Measurements from ENCODE around the gene XRCC4. TPM values are rescaled to one million over a fixed set of nuclear protein-coding genes. Genes with fewer than 3 reads are reported as not detected.

Gene XRCC4
- polyA plus RNA-seq, 2 donors, result 2.7 to 5.1 TPM

DNA sequence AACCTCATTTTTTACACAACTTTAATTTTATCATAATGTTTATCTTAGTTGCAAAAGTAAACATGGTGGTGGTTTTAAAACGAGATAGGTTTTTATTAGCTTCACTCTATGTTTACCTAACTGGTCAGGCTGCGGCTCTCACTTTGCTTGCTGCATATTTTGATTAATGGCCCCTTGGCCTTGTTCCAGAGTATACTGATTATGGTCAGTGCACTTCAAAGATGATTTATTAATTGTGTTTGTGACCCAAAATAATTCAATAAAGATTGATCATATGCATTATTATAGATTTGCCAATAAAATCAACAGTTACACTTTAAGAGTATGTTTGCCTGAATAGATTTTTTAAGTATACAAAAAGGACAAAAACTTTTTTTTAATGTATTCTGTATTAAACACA, 188.0 kb downstream of the XRCC4 start:
- Histone ChIP-seq H3K27ac (ENCODE audit: low read depth in 2 of 2, low read length in 1 of 2) (no peak overlapping the region), H3K27me3 (ENCODE audit: control insufficient read depth in 1 of 2, insufficient read depth in 2 of 2, low read length in 2 of 2) (no peaks in the 10 kb centered on the region), H3K4me3 (ENCODE audit: low read depth in 1 of 2, low read length in 2 of 2) (no peak overlapping the region), H3K36me3 (ENCODE audit: control insufficient read depth in 2 of 2, insufficient read depth in 2 of 2, low read length in 1 of 2) (no peaks in the 10 kb centered on the region), H3K9me3 (ENCODE audit: control insufficient read depth in 2 of 2, insufficient read depth in 1 of 2, low read depth in 1 of 2, low read length in 1 of 2) (no peaks in the 10 kb centered on the region), H3K4me1 (ENCODE audit: control insufficient read depth in 2 of 2, insufficient read depth in 2 of 2, low read length in 1 of 2) (no peaks in the 10 kb centered on the region)
- 36 to 37% methylated on average over 2 of the region's 2 CpGs for WGBS, 2 donors

DNA sequence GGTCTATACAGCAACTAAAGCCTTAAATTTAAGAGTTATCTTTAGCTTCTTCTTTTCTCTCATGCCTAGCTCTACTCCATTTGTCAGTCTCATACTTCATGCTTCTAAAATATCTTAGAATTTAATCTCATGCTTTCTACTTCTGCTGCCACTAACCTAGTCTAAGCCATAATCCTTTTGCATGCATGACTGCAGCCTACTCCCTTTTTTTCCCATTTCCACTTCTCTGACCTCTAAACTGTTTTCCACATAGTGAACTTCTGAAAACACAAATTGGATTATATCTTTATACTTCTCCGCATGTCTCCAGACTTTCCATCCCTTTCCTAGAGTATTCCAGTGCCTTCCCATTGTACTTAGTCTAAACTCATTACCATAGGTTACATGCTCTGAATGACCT, 193.0 kb downstream of the XRCC4 start:
- H3K9me3 ChIP-seq (ENCODE audit: control insufficient read depth in 2 of 2, insufficient read depth in 1 of 2, low read depth in 1 of 2, low read length in 1 of 2), result no peaks in the 10 kb centered on the region
- no peaks in the 10 kb centered on the region for H3K4me1 ChIP-seq (ENCODE audit: control insufficient read depth in 2 of 2, insufficient read depth in 2 of 2, low read length in 1 of 2)
- WGBS, 2 donors, result 91% methylated on average over 1 of the region's 1 CpG
- no peak overlapping the region for H3K27ac ChIP-seq (ENCODE audit: low read depth in 2 of 2, low read length in 1 of 2)
- no peak overlapping the region for H3K4me3 ChIP-seq (ENCODE audit: low read depth in 1 of 2, low read length in 2 of 2)
- H3K36me3 ChIP-seq (ENCODE audit: control insufficient read depth in 2 of 2, insufficient read depth in 2 of 2, low read length in 1 of 2), result no peaks in the 10 kb centered on the region
- no peaks in the 10 kb centered on the region for H3K27me3 ChIP-seq (ENCODE audit: control insufficient read depth in 1 of 2, insufficient read depth in 2 of 2, low read length in 2 of 2)

DNA sequence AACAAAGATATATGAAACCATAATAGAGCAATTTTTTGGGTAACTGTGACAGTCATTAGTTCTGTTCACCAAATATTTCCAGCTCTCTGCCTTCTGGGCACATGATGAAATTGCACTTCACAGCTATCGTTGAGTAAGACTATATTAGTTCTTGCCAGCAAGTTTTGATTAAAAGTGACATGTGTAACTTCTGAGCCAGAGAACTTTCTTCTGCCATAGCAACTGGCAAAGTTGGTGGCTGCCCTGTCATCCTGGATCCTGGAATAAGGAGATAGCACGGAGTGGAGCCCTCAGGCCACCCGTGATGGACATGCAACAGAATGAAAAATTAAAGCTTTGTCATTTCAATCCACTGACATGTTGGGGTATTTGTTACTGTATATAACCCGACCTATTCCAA, 199.8 kb downstream of the XRCC4 start:
- no peaks in the 10 kb centered on the region for H3K4me1 ChIP-seq (ENCODE audit: control insufficient read depth in 2 of 2, insufficient read depth in 2 of 2, low read length in 1 of 2)
- no peaks in the 10 kb centered on the region for H3K27me3 ChIP-seq (ENCODE audit: control insufficient read depth in 1 of 2, insufficient read depth in 2 of 2, low read length in 2 of 2)
- no peaks in the 10 kb centered on the region for H3K9me3 ChIP-seq (ENCODE audit: control insufficient read depth in 2 of 2, insufficient read depth in 1 of 2, low read depth in 1 of 2, low read length in 1 of 2)
- no peak overlapping the region for H3K4me3 ChIP-seq (ENCODE audit: low read depth in 1 of 2, low read length in 2 of 2)
- 69 to 70% methylated on average over 4 of the region's 4 CpGs for WGBS, 2 donors
- no peaks in the 10 kb centered on the region for H3K36me3 ChIP-seq (ENCODE audit: control insufficient read depth in 2 of 2, insufficient read depth in 2 of 2, low read length in 1 of 2)
- no peak overlapping the region for H3K27ac ChIP-seq (ENCODE audit: low read depth in 2 of 2, low read length in 1 of 2)

DNA sequence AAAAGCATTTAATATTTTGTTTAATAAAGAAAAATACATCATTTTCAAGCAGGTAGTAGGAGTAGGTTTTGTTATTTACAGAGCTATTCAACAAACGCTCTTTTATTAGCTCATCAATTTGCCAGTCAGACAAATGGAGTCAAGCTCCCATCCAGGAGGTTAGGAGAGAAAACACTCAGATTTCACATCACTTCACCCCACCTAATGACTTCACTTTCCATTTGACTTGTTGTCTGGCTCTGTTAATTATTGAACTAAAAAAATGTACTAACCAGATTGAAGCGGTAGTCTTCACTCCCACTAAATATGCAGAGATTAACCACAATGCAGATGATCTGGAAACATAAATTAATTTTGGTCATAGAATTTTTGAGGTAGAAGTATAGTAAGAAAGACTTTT, 200.6 kb downstream of the XRCC4 start:
- Histone ChIP-seq H3K36me3 (ENCODE audit: control insufficient read depth in 2 of 2, insufficient read depth in 2 of 2, low read length in 1 of 2) (no peaks in the 10 kb centered on the region), H3K27ac (ENCODE audit: low read depth in 2 of 2, low read length in 1 of 2) (no peak overlapping the region), H3K4me3 (ENCODE audit: low read depth in 1 of 2, low read length in 2 of 2) (no peak overlapping the region), H3K27me3 (ENCODE audit: control insufficient read depth in 1 of 2, insufficient read depth in 2 of 2, low read length in 2 of 2) (no peaks in the 10 kb centered on the region), H3K9me3 (ENCODE audit: control insufficient read depth in 2 of 2, insufficient read depth in 1 of 2, low read depth in 1 of 2, low read length in 1 of 2) (no peaks in the 10 kb centered on the region), H3K4me1 (ENCODE audit: control insufficient read depth in 2 of 2, insufficient read depth in 2 of 2, low read length in 1 of 2) (no peaks in the 10 kb centered on the region)
- 77 to 92% methylated on average over 2 of the region's 2 CpGs for WGBS, 2 donors

DNA sequence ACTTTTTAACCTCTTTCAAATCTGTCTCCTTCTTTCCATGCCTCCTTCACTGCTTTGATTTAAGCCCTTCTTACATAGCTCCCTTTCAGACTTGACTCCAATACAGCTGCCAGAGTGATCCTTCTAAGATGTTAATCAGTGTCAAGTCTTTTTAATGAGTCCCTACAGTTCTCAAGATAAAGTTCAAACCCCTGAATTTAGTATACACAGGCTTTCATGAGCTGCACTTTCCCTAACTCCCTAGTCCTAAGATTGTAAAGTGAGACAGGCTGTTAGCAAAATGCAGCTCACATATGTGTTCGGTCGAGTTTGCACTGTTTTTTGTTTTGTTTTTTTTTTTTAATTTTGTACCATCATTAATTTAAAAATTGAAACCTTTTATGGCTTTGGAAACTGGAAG, 203.8 kb downstream of the XRCC4 start:
- Histone ChIP-seq H3K4me3 (ENCODE audit: low read depth in 1 of 2, low read length in 2 of 2) (no peak overlapping the region), H3K9me3 (ENCODE audit: control insufficient read depth in 2 of 2, insufficient read depth in 1 of 2, low read depth in 1 of 2, low read length in 1 of 2) (no peaks in the 10 kb centered on the region), H3K27ac (ENCODE audit: low read depth in 2 of 2, low read length in 1 of 2) (no peak overlapping the region), H3K36me3 (ENCODE audit: control insufficient read depth in 2 of 2, insufficient read depth in 2 of 2, low read length in 1 of 2) (no peaks in the 10 kb centered on the region), H3K4me1 (ENCODE audit: control insufficient read depth in 2 of 2, insufficient read depth in 2 of 2, low read length in 1 of 2) (no peaks in the 10 kb centered on the region), H3K27me3 (ENCODE audit: control insufficient read depth in 1 of 2, insufficient read depth in 2 of 2, low read length in 2 of 2) (no peaks in the 10 kb centered on the region)
- 91% methylated on average over 2 of the region's 2 CpGs for WGBS, 2 donors

DNA sequence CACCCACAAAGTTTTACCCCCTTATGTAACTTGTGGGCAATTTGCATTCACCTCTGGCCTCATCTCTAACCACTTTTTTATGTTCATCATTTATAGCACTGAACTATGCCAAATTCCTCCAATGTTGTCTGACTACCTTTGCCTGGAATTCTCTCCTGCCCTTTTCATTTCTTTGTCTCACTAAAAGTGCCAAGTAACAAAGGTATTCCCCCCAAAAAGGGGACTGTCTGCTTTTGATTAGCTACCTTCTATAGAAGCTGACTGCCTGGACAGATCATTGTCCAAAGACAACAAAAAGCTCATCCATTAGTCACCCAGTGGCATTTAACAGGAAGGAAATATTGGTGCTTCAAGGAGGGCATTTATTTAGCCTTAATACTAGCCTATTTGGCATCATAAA, 204.3 kb downstream of the XRCC4 start:
- Histone ChIP-seq H3K36me3 (ENCODE audit: control insufficient read depth in 2 of 2, insufficient read depth in 2 of 2, low read length in 1 of 2) (no peaks in the 10 kb centered on the region), H3K9me3 (ENCODE audit: control insufficient read depth in 2 of 2, insufficient read depth in 1 of 2, low read depth in 1 of 2, low read length in 1 of 2) (no peaks in the 10 kb centered on the region), H3K4me3 (ENCODE audit: low read depth in 1 of 2, low read length in 2 of 2) (no peak overlapping the region), H3K4me1 (ENCODE audit: control insufficient read depth in 2 of 2, insufficient read depth in 2 of 2, low read length in 1 of 2) (no peaks in the 10 kb centered on the region), H3K27ac (ENCODE audit: low read depth in 2 of 2, low read length in 1 of 2) (no peak overlapping the region), H3K27me3 (ENCODE audit: control insufficient read depth in 1 of 2, insufficient read depth in 2 of 2, low read length in 2 of 2) (no peaks in the 10 kb centered on the region)

DNA sequence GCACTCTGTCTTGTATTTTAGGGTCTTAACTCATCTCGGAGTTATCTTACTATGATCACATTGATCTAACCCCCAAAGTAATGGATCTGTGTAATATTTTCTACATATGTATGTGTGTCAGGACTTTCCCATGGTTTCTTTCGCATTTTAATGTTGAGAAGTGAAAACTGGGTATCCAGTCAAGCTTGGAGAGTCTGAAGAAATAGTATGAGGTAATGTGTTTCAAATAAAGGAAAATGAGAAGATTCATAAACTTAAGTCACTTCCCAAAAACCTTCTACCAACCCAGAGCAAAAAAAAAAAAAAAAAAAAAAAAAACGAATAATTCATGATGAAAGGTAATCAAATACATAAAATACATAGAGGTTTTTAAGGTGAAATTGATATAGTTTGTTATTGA, 206.4 kb downstream of the XRCC4 start:
- no peaks in the 10 kb centered on the region for H3K36me3 ChIP-seq (ENCODE audit: control insufficient read depth in 2 of 2, insufficient read depth in 2 of 2, low read length in 1 of 2)
- H3K27me3 ChIP-seq (ENCODE audit: control insufficient read depth in 1 of 2, insufficient read depth in 2 of 2, low read length in 2 of 2), result no peaks in the 10 kb centered on the region
- no peak overlapping the region for H3K27ac ChIP-seq (ENCODE audit: low read depth in 2 of 2, low read length in 1 of 2)
- no peaks in the 10 kb centered on the region for H3K9me3 ChIP-seq (ENCODE audit: control insufficient read depth in 2 of 2, insufficient read depth in 1 of 2, low read depth in 1 of 2, low read length in 1 of 2)
- WGBS, 2 donors, result 81 to 82% methylated on average over 3 of the region's 3 CpGs
- H3K4me3 ChIP-seq (ENCODE audit: low read depth in 1 of 2, low read length in 2 of 2), result no peak overlapping the region
- no peaks in the 10 kb centered on the region for H3K4me1 ChIP-seq (ENCODE audit: control insufficient read depth in 2 of 2, insufficient read depth in 2 of 2, low read length in 1 of 2)

DNA sequence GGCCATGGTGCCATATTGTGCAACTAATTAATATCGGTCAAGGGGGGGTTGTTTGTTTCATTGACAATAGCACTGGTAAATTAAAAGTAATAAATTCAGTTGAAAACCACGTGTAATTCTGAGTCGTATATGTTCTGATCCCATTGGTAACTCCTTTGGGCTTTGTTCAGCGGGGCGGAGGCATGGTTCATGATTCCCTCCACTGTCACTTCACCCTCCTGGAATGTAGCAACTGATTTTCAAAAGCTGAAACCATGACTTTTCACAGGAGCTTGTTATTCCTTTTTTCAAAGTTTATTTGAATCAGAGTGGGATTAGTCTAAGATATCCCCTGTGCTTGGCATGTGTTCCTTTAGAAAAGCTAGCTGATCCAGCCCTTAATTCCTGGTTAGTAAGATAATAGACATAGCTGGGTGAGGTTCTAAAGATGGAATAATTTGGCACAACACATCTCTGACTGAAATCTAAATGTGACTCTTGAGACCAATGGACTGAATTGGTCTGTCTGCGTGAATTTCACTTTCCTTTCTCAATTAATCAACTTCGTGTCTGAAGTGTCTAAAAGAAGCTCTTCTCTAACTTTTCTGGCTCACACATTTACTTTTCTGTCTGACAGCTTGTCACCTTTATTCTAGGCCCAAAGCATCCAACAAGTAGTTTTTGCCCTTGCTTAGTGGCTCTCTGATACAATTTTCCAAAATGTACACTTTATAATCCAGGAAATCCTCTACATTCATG, 208.5 kb downstream of the XRCC4 start:
- no peaks in the 10 kb centered on the region for H3K9me3 ChIP-seq (ENCODE audit: control insufficient read depth in 2 of 2, insufficient read depth in 1 of 2, low read depth in 1 of 2, low read length in 1 of 2)
- no peak overlapping the region for H3K27ac ChIP-seq (ENCODE audit: low read depth in 2 of 2, low read length in 1 of 2)
- H3K4me1 ChIP-seq (ENCODE audit: control insufficient read depth in 2 of 2, insufficient read depth in 2 of 2, low read length in 1 of 2), result no peaks in the 10 kb centered on the region
- H3K27me3 ChIP-seq (ENCODE audit: control insufficient read depth in 1 of 2, insufficient read depth in 2 of 2, low read length in 2 of 2), result no peaks in the 10 kb centered on the region
- no peak overlapping the region for H3K4me3 ChIP-seq (ENCODE audit: low read depth in 1 of 2, low read length in 2 of 2)
- WGBS, 2 donors, result 77 to 80% methylated on average over 7 of the region's 7 CpGs
- no peaks in the 10 kb centered on the region for H3K36me3 ChIP-seq (ENCODE audit: control insufficient read depth in 2 of 2, insufficient read depth in 2 of 2, low read length in 1 of 2)

DNA sequence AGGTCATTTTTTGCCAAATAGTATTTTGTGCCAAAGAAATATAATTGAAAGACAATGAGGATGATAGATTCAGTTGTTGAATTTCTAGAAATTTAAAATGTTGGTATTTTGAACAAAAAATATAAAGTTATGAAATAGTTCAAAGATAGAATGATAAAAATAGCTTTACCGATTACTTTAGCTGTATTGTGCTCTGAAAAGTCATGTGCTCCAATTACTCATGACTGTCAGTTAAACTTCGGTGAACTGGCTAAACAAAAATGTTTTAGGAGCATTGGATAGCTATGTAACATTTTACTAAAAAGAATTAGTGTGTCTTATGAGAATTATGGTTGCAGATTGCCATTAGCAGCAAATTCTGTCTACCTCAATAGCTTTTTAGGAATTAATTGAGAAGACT, 216.9 kb downstream of the XRCC4 start:
- H3K9me3 ChIP-seq (ENCODE audit: control insufficient read depth in 2 of 2, insufficient read depth in 1 of 2, low read depth in 1 of 2, low read length in 1 of 2), result no peaks in the 10 kb centered on the region
- no peaks in the 10 kb centered on the region for H3K27me3 ChIP-seq (ENCODE audit: control insufficient read depth in 1 of 2, insufficient read depth in 2 of 2, low read length in 2 of 2)
- no peaks in the 10 kb centered on the region for H3K4me1 ChIP-seq (ENCODE audit: control insufficient read depth in 2 of 2, insufficient read depth in 2 of 2, low read length in 1 of 2)
- no peak overlapping the region for H3K4me3 ChIP-seq (ENCODE audit: low read depth in 1 of 2, low read length in 2 of 2)
- no peak overlapping the region for H3K27ac ChIP-seq (ENCODE audit: low read depth in 2 of 2, low read length in 1 of 2)
- WGBS, 2 donors, result 65 to 80% methylated on average over 2 of the region's 2 CpGs
- H3K36me3 ChIP-seq (ENCODE audit: control insufficient read depth in 2 of 2, insufficient read depth in 2 of 2, low read length in 1 of 2), result no peaks in the 10 kb centered on the region

DNA sequence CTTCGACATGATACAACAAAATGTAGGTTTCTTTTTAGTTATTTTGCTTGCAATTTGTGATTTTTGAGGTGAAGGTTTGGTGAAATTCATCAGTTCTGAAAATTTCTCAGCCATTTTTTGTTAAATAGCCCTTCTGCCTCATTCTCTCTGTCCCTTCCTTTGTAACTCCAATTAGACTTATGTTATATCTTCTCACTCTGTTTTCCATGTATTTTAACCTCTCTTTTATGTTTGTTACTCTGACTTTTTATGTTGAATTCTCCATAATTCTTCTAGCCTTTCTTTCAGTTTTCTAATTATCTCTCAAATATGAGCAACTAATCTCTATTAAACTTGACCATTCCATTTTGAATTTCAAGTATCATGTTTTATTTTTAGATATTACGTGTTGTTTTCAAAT, 222.0 kb downstream of the XRCC4 start:
- Histone ChIP-seq H3K27ac (ENCODE audit: low read depth in 2 of 2, low read length in 1 of 2) (no peak overlapping the region), H3K27me3 (ENCODE audit: control insufficient read depth in 1 of 2, insufficient read depth in 2 of 2, low read length in 2 of 2) (no peaks in the 10 kb centered on the region), H3K4me3 (ENCODE audit: low read depth in 1 of 2, low read length in 2 of 2) (no peak overlapping the region), H3K4me1 (ENCODE audit: control insufficient read depth in 2 of 2, insufficient read depth in 2 of 2, low read length in 1 of 2) (no peaks in the 10 kb centered on the region), H3K9me3 (ENCODE audit: control insufficient read depth in 2 of 2, insufficient read depth in 1 of 2, low read depth in 1 of 2, low read length in 1 of 2) (no peaks in the 10 kb centered on the region), H3K36me3 (ENCODE audit: control insufficient read depth in 2 of 2, insufficient read depth in 2 of 2, low read length in 1 of 2) (no peaks in the 10 kb centered on the region)
- WGBS, 2 donors, result 92 to 96% methylated on average over 2 of the region's 2 CpGs
